GM23248 (cell line): ENCODE results near the gene OR6B1.

Experiments used
- EZH2 ChIP-seq: fragments of 200-600 bp; sonication (generic); IDR thresholded peaks from 2 replicates; pipeline ENCODE4 v1.6.1; 2018; ENCODE audit warnings: antibody characterized with exemption, mild to moderate bottlenecking; ENCODE audit not compliant: insufficient read depth, poor library complexity, severe bottlenecking
- EZH2phosphoT487 ChIP-seq: fragments of 200-600 bp; sonication (generic); IDR thresholded peaks from 2 replicates; pipeline ENCODE4 v1.6.1; 2018; ENCODE audit warnings: antibody characterized with exemption, moderate library complexity, mild to moderate bottlenecking, low read depth; ENCODE audit not compliant: insufficient read depth

- TF ChIP-seq EZH2phosphoT487 (no peak), EZH2 (no peak)
Measured at GRCh38 chr7:144024213-144024612, 24.1 kb downstream of the OR6B1 start.
